Stimulated activated CD4-positive, alpha-beta T cell treated with anti-CD3 and anti-CD28 coated beads, Interleukin-4, amount 100 ng/mL, for 1 hour (primary cell): ENCODE results near the gene RNFT1.
"Not testable (repeated sequence)": the region's sequence is repeated elsewhere in the genome, so short reads cannot be mapped to it uniquely, and the experiment has no call there.

ENCODE experiments used
- DNase-seq: peaks from one replicate; pipeline ENCODE4 v3.0.0-alpha.2; 2020

Gene RNFT1, protein sequence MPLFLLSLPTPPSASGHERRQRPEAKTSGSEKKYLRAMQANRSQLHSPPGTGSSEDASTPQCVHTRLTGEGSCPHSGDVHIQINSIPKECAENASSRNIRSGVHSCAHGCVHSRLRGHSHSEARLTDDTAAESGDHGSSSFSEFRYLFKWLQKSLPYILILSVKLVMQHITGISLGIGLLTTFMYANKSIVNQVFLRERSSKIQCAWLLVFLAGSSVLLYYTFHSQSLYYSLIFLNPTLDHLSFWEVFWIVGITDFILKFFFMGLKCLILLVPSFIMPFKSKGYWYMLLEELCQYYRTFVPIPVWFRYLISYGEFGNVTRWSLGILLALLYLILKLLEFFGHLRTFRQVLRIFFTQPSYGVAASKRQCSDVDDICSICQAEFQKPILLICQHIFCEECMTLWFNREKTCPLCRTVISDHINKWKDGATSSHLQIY

DNA sequence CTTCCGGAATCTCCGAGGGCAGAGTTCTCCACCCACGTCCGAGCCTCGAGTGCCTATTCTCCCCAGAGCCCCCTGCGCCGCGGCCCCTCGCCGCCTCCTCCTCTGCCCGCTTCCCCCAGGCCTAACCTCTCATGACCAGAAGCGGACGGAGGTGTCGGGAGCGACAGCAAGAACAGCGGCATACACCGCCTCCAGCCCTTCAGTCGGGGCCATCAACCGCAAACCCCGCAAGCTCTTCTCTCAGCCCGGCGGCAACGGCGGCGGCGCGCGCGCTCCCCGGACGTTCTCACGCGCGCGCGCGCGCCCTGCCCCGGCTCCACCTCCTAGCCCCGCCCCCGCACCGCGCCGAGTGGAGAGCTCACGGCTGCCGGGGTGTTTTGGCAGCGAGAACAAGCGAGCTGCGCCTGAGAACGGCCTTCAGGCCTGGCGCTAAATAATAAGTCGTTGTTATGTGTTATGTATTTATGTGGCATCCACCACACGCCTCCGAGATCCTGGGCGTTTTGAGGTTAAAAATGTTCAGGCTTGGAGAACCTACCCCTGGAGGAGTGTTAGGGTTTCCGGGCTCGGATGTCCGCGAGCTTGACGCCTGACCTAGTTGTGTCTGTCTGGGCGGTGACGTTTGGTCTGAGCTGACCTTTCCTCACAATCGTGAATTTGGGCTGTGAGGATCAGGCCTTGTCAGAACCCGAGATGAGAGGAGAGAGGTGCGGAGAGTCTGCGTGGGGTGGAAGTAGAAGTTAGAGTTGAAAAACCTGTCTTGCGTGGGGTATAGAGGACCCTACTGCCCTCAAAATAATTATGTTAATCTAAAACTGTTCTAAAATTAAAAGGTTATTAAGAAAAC lies at the start of gene RNFT1:
RNFT1 (minus strand) TSS at position 259 of the 847 bp plus-strand sequence; CDS start at position 182, 77 bp downstream.
- peak; percentile 97 for DNase-seq

DNA sequence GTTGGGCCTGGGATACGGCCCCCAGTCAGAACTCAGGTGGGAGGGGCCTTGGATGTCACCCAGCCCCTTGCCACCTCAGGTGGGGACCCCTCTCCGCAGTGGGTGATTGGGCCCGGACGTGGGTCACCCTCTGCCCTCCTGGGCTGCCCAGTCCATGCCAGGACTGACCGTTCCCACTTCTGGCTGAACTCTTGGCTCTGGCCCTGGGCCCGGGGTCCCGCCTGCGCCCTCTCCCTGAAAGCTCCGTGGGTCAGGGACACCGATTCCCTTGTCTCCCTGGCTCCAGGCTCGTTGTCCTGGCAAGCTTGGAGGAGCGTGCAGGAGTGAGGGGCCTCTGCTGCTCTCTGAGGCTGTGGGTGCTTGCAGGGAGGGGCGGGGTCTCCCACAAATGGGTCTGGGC lies 44.8 kb upstream of the RNFT1 start:
- not testable (repeated sequence) for DNase-seq

DNA sequence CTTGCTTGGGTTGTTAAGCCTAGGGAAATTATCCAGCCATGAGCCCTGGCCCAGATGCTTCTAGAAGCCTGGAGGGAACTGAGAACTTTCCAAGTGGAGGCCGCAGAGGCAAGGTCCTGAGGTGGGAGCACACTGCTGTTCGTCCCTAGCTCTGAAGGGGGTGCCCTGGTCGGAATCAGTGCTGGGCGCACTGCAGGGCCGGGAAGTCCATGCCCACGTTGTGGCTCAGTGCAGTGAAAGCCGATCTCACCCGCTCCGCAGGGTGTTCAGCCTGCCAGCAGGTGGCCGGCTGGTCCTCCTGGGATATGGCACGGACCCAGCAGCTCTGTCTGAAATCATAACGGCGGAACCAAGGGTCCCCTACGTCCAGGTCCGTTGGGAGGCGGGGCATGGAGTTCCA lies 43.8 kb upstream of the RNFT1 start:
- DNase-seq: not testable (repeated sequence)

DNA sequence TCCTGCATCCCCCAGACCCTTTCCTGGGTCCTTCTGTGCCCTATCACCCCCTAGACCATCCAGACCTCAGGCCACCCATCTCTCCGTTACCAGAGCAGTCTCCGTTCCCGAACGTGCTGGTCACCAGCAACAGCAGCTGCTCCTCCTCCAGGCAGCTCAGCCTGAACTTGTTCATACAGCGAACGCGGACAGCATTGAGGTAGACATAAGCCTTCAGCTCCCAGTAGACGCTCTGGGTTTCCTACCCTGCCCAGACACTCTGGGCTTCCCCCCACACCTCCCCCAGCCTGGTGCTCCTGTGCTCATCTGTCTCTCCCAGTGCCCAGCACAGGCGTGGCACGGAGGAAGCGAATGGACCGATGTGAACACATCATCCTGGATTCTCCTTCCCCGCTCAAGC lies 41.6 kb upstream of the RNFT1 start:
- DNase-seq: no peak

DNA sequence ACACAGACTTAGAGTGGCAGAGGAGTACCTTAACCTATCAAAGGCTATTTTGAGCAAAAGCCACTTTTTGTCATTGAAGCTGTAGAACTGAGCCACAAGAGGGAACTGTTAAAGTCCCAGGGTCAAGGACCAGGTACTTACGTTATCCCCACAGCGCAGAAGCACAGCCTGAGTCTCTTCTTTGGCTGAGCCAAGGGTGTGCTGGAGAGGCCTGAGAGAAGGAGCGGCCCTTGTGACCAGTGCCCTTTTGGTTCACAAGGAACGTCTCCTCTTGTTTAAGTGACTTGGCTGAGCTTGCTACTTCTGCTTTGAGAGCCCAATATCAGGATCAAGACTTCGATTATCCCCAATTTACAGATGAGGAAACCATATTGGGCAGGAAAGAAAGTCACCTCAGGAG lies 40.0 kb upstream of the RNFT1 start:
- DNase-seq: not testable (repeated sequence)

DNA sequence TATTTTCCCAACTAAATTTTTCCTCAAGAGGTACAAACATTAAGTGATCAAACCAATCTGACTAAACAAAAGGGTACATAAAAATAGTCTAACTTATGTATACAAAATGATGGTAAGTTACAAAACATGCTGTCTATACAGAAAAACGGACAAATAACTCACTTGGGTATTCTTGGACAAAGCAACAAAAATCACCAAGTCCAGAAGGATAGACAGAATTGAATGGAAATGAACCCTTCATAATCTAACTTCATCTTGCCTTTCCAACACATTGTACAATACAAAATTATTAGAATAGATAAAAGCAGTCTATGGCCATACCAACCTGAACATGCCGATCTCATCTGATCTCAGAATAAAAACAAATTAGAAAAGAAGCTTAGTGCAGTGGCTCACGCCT lies 37.9 kb upstream of the RNFT1 start:
- DNase-seq: not testable (repeated sequence)

DNA sequence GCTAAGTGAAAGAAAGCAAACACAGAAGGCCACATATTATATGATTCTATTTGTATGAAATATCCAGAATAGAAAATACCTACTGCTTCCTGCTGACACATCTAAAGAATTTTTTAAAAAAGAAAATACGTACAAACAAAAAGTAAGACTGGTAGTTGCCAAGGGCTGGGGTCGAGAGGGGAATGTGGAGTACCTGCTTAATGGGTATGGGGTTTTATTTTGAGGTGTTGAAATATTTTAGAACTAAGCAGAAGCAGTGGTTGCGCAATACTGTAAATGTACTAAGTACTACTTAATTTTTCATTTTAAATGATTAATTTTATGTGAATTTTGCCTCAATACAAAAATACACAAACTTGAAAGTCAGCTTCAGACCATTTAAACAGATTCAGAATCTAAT lies 32.1 kb upstream of the RNFT1 start:
- DNase-seq: not testable (repeated sequence)

DNA sequence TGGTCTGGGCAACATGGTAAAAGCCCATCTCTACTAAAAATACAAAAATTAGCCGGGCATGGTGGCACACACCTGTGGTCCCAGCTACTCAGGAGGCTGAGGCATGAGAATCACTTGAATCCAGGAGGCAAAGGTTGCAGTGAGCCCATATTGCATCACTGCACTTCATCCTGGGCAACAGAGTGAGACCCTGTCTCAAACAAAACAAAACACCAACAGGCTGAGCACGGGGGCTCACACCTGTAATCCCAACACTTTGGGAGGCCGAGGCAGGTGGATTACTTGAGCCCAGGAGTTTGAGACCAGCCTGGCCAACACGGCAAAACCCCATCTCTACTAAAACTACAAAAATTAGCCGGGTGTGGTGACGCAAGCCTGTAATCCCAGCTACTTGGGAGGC lies 10.6 kb upstream of the RNFT1 start:
- not testable (repeated sequence) for DNase-seq

DNA sequence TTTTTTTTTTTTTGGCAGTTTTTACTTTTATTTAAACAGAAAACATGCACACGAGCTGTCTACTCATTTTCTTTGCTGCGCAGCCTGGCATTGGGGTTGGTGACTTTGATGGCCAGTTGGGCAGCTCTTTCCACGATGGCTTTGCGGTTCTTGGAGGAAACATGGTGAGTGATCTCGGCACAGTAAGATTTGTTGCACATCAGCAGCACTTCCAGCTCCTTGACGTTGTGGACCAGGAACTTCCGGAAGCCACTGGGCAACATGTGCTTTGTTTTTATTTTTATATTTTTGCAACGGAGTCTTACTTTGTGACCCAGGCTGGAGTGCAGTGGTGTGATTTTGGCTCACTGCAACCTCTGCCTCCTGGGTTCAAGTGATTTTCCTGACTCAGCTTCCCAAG lies 8.9 kb upstream of the RNFT1 start:
- not testable (repeated sequence) for DNase-seq

DNA sequence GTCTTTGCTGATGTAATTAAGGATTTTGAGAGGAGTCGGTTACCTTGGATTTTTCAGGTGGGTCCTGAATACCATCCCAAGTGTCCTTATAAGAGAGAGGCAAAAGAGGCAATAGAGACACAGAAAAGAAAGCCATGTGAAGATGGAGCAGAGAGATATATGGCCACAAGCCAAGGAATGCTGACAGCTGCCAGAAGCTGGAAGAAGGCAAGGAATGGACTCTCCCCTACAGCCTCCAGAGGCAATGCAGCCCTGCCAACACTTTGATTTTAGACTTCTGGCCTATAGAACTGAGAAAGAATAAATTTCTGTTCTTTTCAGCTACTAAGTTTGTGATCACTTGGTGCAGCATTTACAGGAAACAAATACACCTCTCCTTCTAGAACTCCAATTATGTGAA lies 8.2 kb upstream of the RNFT1 start:
- DNase-seq: no peak

DNA sequence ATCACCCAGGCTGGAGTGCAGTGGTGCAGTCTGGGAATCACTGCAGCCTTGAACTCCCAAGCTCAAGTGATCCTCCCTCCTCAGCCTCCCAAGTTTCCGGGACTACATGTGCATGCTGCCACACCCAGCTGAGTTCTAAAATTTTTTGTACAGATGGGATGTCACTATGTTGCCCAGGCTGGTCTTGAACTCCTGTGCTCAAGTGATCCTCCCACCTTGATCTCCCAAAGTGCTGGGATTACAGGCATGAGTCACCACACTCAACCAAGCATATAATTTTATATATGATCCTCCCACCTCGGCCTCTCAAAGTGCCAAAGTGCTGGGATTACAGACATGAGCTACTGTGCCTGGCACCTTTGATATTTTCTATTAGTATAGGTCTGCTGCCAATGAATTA lies 7.2 kb upstream of the RNFT1 start:
- DNase-seq: not testable (repeated sequence)

DNA sequence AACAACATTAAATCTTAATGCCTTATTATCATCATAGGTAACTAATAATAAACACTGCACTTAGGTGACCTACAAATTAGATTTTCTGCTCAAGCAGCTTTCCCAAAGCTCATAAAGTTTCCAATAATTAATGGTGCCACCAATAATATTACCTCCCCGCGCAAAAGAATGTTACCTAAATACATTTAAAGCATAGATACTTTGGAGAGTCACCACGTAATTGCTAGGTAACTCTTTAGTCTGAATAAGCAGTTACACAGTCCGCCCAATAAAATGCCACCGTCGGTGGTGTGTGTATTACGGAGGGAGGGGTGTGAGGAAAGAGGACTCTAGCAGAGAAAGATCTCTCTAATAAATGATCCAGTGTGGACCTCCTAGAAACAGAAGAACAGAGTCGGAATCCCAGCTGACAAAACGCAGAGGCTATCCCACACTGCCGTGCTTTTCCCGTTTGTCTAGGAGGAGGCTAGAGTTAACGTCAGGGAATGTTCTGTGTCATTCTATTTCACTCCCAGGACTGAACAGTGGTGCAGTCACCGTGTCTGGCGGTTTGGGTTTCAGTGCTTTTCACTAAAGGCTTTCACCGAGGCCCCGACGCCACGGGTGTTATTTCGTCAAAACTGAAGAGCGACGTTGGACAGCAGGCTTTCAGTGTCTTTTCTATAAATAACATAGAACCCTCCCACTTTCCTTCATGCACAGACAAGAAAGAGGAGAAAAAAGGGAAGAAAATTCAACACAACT lies 630 bp downstream of the RNFT1 start:
- peak; percentile 55 for DNase-seq

DNA sequence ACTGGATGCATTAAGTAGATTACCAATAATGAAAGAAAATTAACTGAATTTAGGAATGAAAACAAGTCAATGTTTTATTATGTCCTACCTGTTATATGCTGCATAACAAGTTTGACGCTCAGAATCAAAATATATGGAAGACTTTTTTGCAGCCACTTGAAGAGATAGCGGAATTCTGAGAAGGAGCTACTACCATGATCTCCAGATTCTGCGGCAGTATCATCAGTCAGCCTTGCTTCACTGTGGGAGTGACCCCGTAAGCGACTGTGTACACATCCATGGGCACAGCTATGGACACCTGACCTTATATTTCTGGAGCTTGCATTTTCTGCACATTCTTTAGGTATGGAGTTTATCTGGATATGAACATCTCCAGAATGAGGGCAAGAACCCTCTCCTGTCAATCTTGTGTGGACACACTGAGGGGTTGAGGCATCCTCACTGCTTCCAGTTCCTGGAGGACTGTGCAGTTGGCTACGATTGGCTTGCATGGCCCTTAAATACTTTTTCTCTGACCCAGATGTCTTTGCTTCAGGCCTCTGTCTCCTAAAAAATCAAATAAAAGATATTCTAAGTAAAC lies 1.7 kb downstream of the RNFT1 start:
- DNase-seq: no peak

DNA sequence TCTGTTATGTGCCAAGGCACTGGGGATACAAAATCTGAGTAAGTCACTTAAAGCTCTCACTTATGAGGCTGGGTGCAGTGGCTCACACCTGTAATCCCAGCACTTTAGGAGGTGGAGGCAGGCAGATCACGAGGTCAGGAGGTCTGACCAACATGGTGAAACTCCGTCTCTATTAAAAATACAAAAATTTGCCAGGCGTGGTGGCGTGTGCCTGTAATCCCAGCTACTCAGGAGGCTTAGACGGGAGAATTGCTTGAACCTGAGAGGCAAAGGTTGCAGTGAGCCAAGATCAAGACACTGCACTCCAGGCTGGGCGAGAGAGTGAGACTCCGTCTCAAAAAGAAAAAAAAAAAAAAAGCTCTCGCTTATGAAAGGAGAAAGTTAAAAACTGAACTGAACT lies 5.0 kb downstream of the RNFT1 start:
- not testable (repeated sequence) for DNase-seq

DNA sequence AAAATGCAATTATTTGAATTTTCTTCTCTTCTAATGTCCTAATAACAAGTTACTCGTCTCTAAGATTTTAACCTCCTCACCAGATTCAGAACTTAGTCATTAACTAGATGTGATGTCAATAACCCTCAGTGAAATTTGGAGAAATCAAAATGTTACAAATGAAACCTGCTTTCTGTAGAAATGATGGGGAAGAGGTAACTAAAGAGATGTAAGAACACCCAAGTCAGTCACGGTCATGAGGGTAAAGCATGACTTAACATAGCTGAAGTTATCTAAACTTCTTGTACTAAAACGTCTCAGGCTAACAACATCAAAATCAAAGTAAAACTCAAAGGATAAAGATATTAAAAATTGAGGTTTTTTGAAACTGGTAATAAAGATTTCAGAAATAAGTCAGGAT lies 9.7 kb downstream of the RNFT1 start:
- DNase-seq: no peak

DNA sequence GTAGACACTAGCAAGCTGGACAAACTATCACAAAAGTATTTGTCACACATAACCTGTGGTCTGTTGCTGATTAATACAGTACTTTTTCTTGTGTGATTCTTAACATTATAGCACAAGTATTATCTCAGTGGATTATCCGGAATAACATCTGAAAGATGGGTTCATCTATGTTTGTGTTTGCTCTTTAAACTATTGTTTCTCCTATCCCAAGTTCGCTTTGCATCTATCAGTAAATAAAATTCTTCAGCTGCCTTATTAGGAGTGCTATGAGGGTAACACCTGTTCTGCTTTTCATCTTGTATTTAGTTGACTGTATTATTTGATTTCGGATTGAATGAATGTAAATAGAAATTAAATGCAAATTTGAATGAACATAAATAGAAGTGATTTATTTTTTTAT lies 14.5 kb downstream of the RNFT1 start:
- no peak for DNase-seq

DNA sequence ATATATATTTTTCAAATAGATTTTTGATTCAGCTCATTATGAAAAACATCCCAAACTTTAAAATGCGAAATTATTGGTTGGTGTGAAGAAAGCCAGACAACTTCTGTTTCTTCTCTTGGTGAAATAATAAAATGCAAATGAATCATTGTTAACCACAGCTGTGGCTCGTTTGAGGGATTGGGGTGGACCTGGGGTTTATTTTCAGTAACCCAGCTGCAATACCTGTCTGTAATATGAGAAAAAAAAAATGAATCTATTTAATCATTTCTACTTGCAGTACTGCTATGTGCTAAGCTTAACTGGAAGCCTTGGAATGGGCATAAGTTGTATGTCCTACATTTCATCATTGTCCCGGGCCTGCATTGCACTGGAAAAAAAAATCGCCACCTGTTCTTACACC lies 17.2 kb downstream of the RNFT1 start:
- not testable (repeated sequence) for DNase-seq

DNA sequence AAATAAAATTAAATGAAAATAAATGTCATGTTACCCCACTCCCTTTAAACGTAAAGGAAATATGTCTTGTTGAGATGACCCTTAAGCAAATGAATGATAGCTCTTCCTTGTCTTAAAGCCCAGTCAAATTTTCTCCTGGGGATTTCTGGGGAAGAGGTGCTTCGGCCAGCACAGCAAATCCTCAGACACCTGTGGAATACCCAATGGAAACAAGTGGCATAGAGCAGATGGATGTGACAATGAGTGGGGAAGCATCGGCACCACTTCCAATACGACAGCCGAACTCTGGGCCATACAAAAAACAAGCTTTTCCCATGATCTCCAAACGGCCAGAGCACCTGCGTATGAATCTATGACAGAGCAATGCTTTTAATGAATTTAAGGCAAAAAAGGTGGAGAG lies 18.1 kb downstream of the RNFT1 start:
- DNase-seq: not testable (repeated sequence)

DNA sequence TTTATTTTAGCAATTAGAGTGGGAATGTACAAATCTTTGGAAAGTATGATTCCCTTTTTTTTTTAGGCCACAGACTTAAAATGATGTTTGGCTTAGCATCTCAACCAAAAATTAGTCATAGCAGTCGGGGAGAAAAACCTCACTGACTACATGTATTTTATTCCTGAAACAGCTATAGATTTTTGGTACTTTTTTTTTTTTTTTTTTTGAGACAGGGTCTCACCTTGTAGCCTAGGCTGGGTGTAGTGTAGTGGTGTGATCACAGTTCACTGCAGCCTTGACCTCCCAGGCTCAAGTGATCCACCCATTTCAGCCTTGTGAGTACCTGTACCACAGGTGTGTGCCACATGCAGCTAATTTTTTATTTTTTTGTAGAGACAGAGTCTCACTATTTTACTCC lies 23.4 kb downstream of the RNFT1 start:
- no peak for DNase-seq

DNA sequence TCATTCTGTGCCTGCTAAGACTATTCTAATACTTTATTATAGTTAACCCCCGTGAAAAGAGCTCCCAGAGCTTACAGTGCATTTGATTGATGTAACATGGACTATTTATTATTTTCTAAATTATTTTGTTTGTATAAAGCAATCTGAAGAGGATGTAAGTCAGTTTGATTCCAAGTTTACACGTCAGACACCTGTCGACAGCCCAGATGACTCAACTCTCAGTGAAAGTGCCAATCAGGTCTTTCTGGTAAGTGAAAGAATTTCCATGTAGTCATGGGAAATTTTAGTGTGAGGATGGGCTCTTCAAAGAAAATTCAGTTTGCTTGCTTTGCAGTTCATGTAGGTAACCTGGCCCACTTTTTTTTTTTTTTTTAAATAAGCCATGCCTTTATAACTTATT lies 23.8 kb downstream of the RNFT1 start:
- DNase-seq: not testable (repeated sequence)

DNA sequence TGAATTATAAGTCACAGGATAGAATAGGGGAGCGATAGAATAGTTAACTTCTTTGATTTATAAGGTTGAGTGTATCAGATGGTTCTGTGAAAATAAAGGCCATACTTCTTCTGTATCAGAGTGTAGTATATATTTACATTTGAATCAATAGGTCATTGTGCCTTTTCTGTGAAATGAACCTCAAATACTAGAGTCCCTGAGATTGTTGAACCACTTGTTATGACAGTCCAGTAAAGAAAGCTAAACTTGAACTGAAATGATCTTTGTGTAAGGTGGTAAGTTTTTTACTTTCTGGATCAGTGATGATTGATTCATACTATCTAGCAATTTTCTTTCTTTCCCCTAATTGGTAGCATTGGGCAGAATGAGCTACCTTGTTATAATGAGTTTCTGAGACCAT lies 31.2 kb downstream of the RNFT1 start:
- not testable (repeated sequence) for DNase-seq

DNA sequence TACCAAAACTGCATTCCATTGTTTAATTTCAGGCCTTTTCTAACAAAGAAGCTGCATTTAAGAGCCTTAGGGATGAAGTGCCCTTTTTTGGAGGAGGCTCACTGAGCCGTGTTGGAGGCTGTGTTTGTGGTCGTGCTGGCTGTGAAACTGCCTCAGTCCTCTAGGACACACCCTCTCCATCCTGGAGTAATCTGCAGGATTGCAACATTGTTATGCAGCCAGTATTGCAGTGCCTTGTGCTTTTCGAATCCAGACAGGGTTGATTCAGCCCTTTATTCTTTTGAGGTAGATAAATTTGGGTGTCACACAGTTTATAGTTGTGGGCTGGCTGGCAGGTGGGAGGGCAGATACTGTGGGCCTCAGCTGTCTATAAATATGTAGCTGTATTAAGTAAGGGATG lies 33.8 kb downstream of the RNFT1 start:
- not testable (repeated sequence) for DNase-seq

DNA sequence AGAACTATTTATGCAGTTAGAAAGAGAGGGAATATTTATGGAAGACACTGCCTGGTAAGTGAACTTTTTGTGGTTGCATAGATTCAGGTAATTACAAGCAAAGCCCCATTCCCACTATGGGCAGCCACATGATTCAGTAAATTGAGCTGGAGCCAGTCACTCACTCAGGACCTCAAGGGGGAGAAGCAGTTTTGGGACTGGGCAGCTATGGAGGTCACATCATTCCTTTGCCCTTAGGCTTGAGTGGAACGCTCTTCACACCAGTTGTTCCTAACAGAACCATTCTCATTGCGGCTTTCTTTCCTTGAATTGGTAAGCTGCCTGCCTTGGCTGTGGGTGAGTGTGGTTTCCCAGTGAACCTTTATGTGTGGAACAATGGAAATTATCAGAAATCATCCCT lies 34.4 kb downstream of the RNFT1 start:
- not testable (repeated sequence) for DNase-seq
